ENCODE data around the gene B9D1. TPM values are rescaled to one million over a fixed set of nuclear protein-coding genes. Genes with fewer than 3 reads are reported as not detected.

B9D1 gene, protein sequence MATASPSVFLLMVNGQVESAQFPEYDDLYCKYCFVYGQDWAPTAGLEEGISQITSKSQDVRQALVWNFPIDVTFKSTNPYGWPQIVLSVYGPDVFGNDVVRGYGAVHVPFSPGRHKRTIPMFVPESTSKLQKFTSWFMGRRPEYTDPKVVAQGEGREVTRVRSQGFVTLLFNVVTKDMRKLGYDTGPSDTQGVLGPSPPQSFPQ
- 6.8 TPM for total RNA-seq
- long read RNA-seq, partial matches to known transcripts: 0 of 5 reads
- long read RNA-seq, other reads (novel, unspliced or antisense): 0 of 5 reads

DNA sequence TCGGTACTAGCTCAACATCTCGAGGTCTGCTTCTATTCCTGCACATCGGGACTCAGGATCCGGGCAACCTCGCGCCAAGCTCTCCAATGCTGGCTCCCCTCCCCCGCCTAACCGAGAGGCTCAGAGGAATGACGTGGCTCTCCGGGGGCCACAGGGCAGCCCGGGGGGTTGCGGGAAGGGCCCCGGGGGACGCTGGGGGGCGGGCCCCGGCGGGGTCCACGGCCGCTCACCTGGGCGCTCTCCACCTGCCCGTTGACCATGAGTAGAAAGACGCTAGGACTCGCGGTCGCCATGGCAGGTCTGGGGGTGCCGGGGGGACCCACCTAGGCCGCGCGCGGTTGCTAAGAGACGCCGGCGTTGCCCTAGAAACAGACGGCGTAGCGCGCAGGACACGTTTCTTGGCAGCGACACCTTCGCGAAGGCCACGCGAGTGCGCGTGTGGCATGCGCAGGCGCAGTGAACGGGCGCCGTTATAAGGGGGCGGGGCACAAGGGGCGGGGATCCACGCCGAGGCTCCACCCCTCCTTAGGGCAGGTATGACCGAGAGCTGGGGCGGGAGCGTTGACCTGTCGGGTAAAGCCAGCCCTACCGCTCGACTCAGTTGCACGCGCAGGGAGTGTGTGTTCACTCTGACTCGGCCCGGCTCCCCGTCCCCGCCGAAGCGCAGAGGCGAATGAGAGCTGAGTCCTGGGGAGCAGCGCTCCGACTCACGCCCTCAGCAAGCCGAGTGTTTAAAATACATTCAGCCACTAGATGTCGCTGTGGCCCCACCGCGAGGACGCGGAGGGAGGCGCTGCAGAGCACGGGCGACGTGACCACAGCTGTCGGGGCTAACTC lies at the start of gene B9D1:
Gene B9D1, minus strand, starts transcription at position 447 of the 837 bp plus-strand sequence. Its CDS starts 154 bp downstream, at position 293.
- DNase-seq: peak; percentile 95
- ATAC-seq (ENCODE audit: poor library complexity): peak; percentile 98
- intact Hi-C loops (cut with DNase I): loop anchor here (2.0 to 5.0 kb wide), 2 partner anchors 84 to 400 kb away; no protein-coding TSS in a partner anchor

DNA sequence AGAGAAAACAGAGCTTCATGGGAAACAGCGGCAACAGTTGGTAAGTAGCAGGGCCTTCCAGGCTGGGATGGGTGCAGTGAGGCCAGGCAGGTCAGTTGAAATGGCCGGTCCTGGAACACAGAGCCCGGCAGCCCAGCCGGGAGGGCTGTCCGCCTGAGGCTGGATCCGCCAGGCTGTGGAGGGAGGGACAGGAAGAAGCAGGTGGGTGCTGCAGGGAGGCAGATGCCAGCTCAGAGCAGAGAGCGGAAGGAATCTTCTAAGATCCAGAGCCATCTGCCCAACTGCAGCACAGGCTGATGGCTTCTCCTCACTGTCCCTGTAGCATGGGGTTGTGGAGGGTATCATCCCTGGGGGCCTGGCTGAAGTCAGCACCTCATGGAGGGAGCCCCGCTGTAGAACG lies 49.1 kb upstream of the B9D1 start:
- intact Hi-C loops (cut with DNase I): no loop called here
- DNase-seq (no peak), ATAC-seq (ENCODE audit: poor library complexity) (peak; percentile 34)

DNA sequence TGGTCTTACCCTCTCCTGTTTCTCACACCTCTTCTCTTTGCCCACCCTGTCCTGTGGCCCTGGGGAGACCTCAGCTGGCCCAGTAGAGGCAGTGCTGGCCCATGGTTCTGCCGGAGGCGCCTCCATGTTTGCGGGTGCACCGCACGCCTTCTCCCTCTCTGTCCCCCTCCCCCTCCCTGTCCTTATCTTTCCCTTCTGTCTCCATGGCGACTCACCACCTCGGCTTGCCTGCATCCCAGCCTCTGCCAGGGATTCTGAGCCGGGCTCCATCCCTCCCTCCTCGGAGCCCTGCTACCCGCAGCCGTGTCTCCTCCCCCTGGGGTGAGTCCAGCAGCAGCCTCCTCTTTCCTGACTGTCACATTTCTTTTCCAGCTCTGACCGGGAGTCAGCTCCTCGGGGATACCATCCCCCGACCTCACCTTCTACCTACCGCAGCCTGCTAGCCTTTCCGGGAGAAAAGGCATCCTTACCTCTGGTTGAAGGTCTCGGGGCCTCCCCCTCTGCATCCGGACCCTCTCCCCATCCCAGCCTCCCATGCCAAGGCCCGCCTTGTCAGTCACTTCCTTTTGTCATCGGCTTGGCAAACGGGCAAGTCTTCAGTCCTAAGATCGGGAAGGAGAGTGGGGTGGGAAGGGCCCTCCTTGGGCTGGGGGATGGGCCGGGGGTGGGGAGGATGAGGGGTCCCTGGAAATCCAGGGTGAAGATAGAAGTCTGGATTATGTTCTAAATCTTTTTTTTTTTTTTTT lies 48.5 kb upstream of the B9D1 start, which contains the start of gene RNF112:
Gene RNF112, plus strand, starts transcription at position 358 of the 746 bp plus-strand sequence. Its CDS starts 177 bp downstream, at position 535.
- ATAC-seq (ENCODE audit: poor library complexity): peak; percentile 66
- intact Hi-C loops (cut with DNase I): no loop called here
- DNase-seq: peak; percentile 71

DNA sequence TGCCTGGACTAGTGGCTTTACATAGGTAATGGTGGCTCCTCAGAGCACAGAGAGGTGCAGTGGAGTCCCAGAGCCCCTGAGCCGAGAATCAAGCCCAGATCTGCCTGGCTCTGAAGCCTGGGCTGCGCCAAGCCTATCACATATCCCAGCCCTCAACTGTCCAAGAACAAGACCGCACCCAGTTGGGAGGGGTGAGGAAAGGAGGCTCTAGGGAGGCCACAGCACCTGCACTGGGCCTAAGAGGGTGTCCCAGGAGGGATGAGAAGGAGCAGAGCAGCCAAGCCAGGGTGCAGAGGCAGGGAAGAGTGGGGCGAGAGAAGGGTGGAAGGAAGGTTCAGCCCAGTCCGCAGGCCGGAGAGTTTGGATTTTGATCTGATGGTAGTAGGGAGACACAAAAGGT lies 47.6 kb upstream of the B9D1 start:
- ATAC-seq (ENCODE audit: poor library complexity) (no peak), DNase-seq (no peak)
- intact Hi-C loops (cut with DNase I): no loop called here

DNA sequence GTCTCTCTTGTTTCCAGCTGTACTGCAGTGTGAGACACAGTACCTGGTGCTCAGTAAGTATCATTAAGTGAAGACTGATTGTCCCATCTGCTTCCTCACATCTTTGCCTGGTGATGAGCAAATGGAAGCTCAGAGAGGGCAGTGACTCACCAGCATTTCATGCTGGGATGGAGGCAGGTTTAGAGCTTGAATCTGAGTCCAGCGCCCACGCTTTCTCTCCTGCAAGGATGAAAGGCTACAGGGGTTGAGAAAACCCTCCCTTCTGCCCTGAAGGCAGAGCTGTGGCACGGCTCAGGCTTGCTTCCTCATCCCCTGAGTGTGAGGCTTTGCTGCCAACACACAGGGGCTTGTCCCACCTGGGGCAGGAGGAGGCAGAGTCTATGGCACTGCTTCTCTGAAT lies 47.0 kb upstream of the B9D1 start:
- intact Hi-C loops (cut with DNase I): no loop called here
- DNase-seq: no peak
- no peak for ATAC-seq (ENCODE audit: poor library complexity)

DNA sequence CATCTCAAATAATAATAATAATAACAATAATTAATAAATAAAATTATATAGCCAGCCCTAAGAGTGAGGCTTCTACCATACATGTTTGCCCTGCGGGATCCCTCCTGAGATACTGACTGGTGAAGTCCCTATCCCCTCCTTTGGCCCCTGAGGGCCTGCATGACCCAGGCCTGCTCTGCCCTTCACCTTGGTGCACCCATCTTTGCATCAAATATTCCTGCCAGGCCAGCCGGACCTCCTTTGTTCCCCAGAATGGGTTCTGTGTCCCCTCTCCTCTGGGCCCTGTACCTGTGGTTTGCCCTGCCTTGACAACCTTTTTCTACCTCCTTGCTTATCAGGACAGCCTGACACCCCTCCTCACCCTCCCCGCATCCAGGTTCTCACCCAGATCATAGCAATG lies 46.5 kb upstream of the B9D1 start:
- intact Hi-C loops (cut with DNase I): no loop called here
- DNase-seq (no peak), ATAC-seq (ENCODE audit: poor library complexity) (no peak)

DNA sequence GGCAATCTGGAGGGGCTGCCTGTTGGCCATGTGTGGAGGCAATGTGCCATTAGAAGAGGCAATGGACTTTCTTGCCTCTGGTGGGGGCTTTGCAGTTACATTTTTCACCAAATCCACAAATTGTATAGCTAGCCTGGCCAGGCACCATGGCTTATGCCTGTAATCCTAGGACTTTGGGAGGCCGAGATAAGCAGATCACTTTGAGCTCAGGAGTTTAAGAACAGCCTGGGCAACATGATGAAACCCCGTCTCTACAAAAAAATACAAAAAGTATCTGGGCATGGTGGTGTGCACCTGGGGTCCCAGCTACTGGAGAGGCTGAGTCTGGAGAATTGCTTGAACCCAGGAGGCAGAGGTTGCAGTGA lies 45.8 kb upstream of the B9D1 start:
- no peak for ATAC-seq (ENCODE audit: poor library complexity)
- no peak for DNase-seq
- intact Hi-C loops (cut with DNase I): no loop called here

DNA sequence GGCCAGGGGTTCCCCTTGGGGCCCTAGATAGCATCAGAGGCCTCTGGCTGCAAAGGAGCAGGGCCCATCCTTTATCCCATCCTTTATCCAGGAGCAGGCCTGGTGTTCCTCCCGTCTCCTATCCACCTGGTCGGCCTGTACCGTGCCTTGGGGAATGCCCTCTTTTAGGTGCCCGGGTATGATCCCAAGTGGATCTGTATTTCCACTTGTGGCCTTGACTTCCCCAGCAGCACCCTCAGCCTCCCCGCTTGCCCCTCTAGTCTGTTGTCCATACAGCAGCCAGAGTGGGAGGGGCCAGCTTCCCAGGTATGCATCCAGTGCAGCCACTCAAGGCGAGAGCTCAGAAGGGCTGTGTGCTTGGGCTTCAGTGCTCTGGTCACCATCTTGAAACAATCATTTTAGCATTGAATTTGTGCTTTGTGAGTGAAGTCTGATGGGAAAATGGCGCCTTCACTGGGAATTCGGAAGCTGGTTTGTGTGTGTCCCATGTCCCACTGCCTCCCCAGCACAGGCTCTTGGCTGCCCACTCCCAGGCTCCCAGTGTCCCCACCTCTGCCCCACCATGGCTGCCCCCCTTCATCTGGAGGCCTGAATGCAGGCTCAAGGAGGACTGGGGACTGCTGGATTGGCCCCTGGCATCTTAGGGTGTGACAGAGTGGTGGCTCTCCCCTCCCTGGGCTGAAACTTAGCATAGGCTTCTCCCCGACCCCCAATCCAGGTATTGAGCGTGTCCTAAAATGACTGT lies 45.2 kb upstream of the B9D1 start:
- ATAC-seq (ENCODE audit: poor library complexity): no peak

DNA sequence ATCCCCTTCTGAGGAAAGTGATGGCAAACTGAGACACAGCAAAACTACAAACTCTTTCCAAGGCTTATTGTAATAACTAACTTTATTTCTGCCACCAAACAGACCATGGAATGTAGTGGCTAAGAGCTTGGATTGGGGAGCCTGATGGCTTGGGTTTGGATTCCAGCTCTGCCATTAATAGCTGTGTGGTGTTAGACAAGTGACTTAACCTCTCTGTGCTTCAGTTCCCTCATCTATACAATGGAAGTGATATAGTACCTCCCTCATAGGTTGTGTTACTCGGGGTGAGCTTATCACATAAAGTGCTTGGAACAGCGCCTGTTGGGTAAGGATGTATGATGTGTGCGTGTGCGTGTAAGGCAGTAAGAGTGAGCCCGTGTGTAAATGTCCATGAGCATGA lies 42.6 kb upstream of the B9D1 start:
- intact Hi-C loops (cut with DNase I): no loop called here
- no peak for DNase-seq
- no peak for ATAC-seq (ENCODE audit: poor library complexity)

More for the DNA sequence above, 45.2 kb upstream of the B9D1 start:
- no peak for DNase-seq
- intact Hi-C loops (cut with DNase I): no loop called here

DNA sequence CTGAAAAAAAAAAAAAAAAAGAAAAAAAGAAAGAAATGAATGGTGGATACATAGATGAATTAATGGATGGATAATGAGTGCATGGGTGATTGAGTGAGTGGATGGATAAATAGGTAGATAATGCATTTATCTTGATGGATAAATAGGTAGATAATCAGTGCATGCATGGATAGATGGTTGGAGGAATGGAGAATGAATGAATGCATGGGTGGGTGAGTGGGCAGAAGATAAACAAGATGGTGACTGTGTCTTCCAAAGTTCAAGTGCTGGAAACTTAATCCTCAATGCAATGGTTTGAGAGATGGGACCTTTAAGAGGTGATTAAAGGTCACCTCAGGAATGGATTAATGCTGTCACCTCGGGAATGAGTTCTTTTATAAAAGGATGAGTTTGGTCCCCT lies 41.7 kb upstream of the B9D1 start:
- no peak for ATAC-seq (ENCODE audit: poor library complexity)
- no peak for DNase-seq
- intact Hi-C loops (cut with DNase I): no loop called here

DNA sequence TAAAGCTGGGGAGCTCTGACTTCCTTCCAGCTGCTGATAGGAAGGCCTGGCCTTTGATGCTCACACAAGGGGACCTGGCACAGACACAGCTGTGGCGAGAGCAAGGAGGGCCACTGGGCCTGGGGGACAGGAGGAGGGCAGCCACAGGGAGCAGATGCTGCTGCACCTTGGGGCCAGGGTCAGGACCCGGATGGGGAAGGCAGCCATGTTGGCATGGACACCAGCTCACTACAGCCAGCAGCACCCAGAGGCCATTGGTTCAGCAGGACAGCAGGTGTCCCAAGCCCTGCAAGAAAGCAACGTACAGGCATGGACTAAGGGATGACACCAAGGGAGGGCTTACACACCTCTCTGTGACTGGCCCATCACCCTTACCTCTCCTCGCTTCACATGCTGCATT lies 40.5 kb upstream of the B9D1 start:
- ATAC-seq (ENCODE audit: poor library complexity): no peak
- intact Hi-C loops (cut with DNase I): no loop called here
- DNase-seq: no peak

DNA sequence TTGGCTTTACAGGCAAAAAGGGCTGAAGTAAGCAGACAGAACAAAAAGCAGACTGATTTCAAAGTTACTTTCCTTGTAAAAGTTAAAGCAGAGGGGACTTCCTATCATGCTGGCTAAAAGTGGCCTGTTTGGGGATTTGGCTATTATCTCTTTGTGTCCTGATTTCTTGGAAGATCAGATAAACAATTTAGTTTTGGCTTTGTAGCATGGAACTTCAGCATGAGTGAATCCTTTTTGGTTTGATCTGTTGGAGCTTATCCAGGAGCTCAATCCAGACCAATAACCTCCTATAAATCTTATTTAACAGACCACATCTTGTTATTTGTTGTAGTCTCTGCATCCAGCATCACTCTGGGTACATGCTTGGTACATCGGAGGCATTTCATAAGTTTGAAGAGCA lies 39.6 kb upstream of the B9D1 start:
- ATAC-seq (ENCODE audit: poor library complexity) (no peak), DNase-seq (no peak)
- intact Hi-C loops (cut with DNase I): no loop called here

DNA sequence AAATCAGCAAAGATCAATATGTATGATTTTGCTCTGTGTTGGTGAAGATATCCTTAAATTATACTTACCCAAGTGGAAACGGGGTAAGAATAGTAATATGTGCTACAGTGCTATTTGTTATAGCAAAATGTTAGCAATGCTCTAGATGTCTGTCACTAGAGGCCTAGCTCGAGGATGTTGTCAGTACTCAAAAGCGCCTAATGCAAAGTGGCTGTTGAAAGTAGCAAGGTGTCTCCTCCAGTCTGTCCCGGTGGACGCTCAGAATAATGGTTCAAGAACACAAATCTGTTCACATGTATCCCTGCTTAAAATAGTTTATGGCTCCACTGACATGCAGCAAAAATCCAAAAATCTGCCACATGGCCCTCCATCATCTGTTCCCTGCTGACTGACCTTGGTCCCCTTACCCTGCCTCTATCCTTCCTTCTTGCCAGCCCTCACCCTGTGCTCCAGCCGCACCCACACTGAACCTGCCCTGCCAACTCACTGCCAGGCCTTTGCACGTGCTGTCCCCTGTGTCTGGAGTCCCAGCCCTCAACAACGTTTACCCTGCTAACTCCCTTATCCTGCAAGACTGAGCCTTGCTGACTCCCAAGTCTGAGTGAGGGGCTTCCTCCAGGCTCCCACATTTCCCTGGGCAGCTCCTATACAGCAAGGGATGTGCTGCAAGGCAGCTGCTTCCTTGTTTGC lies 38.9 kb upstream of the B9D1 start:
- no peak for DNase-seq
- intact Hi-C loops (cut with DNase I): no loop called here
- ATAC-seq (ENCODE audit: poor library complexity): peak; percentile 49

DNA sequence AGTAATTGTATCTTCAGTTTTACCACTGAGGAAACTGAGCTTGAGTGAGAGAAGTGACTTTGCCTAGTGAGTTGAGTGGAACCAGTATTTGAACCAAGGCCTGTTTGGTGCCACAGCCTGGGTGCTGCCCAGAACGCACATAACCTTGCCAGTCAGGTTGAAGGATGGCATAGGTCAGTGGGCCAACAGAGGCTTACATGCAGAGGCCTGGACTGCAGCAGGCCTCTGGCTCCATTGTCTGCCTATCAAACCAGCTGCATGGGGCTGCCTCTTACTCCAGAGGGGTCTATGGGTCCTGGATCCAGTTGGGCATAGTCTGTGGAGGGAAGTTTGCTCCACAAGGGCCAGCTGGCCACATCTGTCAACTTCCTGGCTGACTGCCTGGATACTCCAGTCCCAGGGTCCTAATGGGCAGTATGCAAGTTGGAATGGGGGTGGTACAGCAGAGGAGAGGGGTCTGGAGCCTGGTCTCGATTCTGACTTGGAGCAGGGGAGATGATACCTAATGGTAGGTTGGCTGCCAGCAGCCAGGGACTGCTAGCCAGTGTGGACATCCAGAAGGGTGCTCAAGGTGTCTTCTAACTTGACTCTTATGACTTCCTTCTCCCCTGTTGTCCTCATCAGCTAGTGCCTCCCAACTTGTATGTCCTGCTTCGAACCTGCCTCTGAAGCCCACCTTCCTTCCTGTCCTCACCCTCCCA lies 37.4 kb upstream of the B9D1 start:
- intact Hi-C loops (cut with DNase I): no loop called here
- DNase-seq: no peak
- no peak for ATAC-seq (ENCODE audit: poor library complexity)

DNA sequence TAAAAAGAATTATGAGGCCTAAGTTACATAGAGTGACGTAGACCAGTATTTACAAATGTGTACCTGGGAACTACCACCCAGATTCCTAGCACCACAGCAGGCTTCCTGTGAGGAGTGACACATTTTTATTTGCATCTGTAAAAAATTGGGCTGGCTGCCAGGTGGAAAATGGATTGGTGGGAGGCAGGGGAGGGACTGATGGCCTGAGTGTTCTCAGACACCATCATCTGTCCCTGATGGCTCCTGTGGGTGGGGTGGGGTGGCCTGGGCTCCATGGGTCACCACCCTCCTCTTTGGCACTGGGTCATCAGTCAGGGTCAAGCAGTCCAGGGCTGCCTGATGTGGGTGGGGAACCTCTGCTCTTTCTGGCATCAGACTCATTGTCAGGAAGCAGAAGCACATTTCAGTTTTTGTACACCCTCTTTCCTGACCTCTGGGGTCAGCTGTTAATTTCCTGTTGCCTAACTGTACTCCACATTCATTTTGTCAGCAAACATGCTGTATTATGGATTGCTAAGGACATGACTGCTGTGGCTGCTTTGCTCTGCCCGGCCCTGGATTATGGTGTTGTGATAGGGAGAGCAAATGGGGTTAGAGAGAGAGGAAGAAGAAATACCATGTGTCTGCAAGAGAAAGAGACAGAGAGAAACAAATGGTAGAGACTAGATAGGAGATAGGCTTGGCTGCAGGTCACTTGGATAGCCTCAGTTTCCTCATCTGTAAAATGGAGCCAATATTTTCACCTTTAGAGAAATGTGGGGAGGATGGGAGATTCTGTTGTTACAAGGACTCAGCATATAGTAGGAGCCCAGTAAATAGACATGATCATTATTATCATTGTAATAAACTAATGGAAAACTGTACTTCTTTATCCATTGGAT lies 36.0 kb upstream of the B9D1 start:
- intact Hi-C loops (cut with DNase I): no loop called here
- DNase-seq: peak; percentile 82

DNA sequence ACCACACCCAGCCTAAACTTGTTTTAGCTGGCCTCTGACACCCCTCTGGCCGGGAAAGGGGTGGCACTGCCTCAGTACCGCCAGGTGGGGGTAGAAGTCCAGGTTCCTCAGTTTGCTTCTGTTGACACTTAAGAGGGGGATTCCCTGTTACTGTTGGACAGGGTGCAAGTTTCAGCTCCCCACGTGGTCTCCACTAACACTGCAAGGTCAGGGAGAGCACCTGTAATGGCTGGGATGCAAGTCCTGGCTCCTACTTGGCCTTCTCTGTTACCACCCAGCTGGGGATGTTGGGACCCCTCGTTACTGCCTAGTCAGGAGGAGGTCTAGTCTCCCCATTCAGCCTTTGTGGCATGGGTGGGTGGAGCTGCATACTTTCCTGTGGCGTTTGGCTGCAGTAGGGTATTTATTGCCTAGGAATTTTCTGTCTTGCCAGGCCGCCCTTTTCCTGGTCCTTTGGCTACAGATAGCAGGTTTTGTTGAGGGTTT lies 35.1 kb upstream of the B9D1 start:
- DNase-seq (peak; percentile 24), ATAC-seq (ENCODE audit: poor library complexity) (no peak)
- intact Hi-C loops (cut with DNase I): no loop called here

More for the DNA sequence above, 36.0 kb upstream of the B9D1 start:
- peak; percentile 86 for ATAC-seq (ENCODE audit: poor library complexity)
